Psoas muscle (tissue), 8 donors: ENCODE data around the gene SIDT2. TPM values are rescaled to one million over a fixed set of nuclear protein-coding genes. Genes with fewer than 3 reads are reported as not detected.

ENCODE experiments used
- ATAC-seq, 4 donors: fragments of 200-7000 bp; cut with Tn5 transposase; one replicate each; pipeline ENCODE4 v1.9.1; 2020; ENCODE audit warnings: moderate library complexity in 3 of 4, mild to moderate bottlenecking in 2 of 4
- DNase-seq, 2 donors: peaks; one replicate each; pipeline ENCODE4 v3.0.0-alpha.2; 2020
- H3K27ac ChIP-seq: fragments of 200-600 bp; one replicate; pipeline ENCODE4 v1.8.0; 2022
- H3K27me3 ChIP-seq, 3 donors: fragments of 200-600 bp in 1 of 3; one replicate each; pipeline versions ENCODE4 v1.6.1 to v1.8.0; 2013 to 2022; ENCODE audit warnings: low read length in 2 of 3, mild to moderate bottlenecking in 2 of 3, moderate library complexity in 1 of 3; ENCODE audit not compliant: insufficient read depth in 3 of 3
- H3K36me3 ChIP-seq, 2 donors: fragments of 200-600 bp in 1 of 2; one replicate each; pipeline versions ENCODE4 v1.6.1 to v1.8.0; 2013 to 2022; ENCODE audit warnings: low read depth in 1 of 2, mild to moderate bottlenecking in 1 of 2, moderate library complexity in 1 of 2; ENCODE audit not compliant: insufficient read depth in 1 of 2
- H3K4me1 ChIP-seq: fragments of 200-600 bp; one replicate; pipeline ENCODE4 v1.8.0; 2022
- H3K4me3 ChIP-seq: fragments of 200-600 bp; one replicate; pipeline ENCODE4 v1.8.0; 2022; ENCODE audit warnings: mild to moderate bottlenecking
- H3K9me3 ChIP-seq: fragments of 200-600 bp; one replicate; pipeline ENCODE4 v1.8.0; 2022
- WGBS, 3 donors: extraction: QIAGEN DNeasy Blood & Tissue Kit; methylation state at CpG; one replicate each; pipeline versions ENCODE4 v1.1.6 to v1.1.7; 2013; 5-methylcytosine and 5-hydroxymethylcytosine counted together
- intact Hi-C, 2 donors: fragments of 100-400 bp; cut with DNase I; formaldehyde crosslinking; loops; one replicate each; pipeline versions ENCODE4 v1.11.0 to v1.14.2; 2022
- polyA plus RNA-seq, 3 donors: library from polyadenylated mRNA; stranded (reverse); fragments of 200-250 nt; gene quantifications; one replicate each; pipeline ENCODE4 v1.2.3, GENCODE V29; 2013
- total RNA-seq, 4 donors: library from RNA; stranded (reverse); fragmentation: NEBNext Ultra II Directional in 2 of 4; extraction: Animal tissue kit (Norgen Biotek cat#: 25700) in 2 of 4; gene quantifications; one replicate each; pipeline versions ENCODE4 v1.2.1 to v1.2.4, GENCODE V29; 2021 to 2023
- TF ChIP-seq, protein P1 (sequence below): fragments of 200-600 bp; IDR thresholded peaks from one replicate; pipeline ENCODE4 v1.8.0; 2022; ENCODE audit warnings: antibody characterized with exemption
- donor health status: healthy with polysubstance abuse.
- donor health status: DM: no; HTN: no; CAD: no; lungs with moderate emphysema.
- donor health status: Bipolar disorder and iron deficiency.
- donor health status: healthy.
- donor health status: DM: yes; HTN: yes; CAD: no.
- donor health status: DM: no; HTN: no; CAD: no.
- donor health status: DM: no; HTN: no; CAD: no.
- donor health status: DM: yes; HTN: yes; CAD: no.

Gene SIDT2
- total and polyA plus RNA-seq, 7 donors: 7.1 to 22.8 (median 12.6) TPM

- H3K9me3 ChIP-seq: no peaks in the 10 kb centered on the region
- peaks cover 9 to 91% of the 10 kb centered on the region in 2 donors for H3K36me3 ChIP-seq
- H3K4me3 ChIP-seq: no peak overlapping the region
- H3K27me3 ChIP-seq: no peaks in the 10 kb centered on the region
- no peak for DNase-seq
- no peak for ATAC-seq
- intact Hi-C loops: no loop called here
- 91 to 94% (median 92%) methylated on average over 2 of the region's 2 CpGs for WGBS, 3 donors
- TF ChIP-seq, protein P1, sequence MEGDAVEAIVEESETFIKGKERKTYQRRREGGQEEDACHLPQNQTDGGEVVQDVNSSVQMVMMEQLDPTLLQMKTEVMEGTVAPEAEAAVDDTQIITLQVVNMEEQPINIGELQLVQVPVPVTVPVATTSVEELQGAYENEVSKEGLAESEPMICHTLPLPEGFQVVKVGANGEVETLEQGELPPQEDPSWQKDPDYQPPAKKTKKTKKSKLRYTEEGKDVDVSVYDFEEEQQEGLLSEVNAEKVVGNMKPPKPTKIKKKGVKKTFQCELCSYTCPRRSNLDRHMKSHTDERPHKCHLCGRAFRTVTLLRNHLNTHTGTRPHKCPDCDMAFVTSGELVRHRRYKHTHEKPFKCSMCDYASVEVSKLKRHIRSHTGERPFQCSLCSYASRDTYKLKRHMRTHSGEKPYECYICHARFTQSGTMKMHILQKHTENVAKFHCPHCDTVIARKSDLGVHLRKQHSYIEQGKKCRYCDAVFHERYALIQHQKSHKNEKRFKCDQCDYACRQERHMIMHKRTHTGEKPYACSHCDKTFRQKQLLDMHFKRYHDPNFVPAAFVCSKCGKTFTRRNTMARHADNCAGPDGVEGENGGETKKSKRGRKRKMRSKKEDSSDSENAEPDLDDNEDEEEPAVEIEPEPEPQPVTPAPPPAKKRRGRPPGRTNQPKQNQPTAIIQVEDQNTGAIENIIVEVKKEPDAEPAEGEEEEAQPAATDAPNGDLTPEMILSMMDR: no peak
- no peaks in the 10 kb centered on the region for H3K4me1 ChIP-seq
- no peak overlapping the region for H3K27ac ChIP-seq
Measured at GRCh38 chr11:117160826-117161225, 17.7 kb upstream of the SIDT2 start.

DNA sequence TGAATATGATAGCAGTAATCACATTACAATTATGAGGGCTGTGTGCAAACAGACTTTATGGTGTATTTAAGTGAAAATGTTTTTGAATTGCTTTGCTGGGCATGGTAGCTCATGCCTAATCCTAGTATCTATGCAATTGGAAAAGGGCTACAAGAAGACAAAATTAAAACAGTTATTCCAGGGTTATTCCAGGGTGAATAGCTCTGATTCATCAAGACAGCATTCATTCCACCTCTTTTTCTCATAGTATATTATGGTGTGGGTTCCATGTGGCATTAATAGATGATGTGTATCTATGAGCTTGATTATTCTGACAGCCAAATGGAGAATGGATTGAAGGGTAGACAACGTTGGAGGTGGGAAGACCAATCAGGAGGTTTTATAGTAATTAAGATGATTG is 12.1 kb upstream of the SIDT2 start:
- H3K27me3 ChIP-seq: no peaks in the 10 kb centered on the region
- peaks cover 2 to 82% of the 10 kb centered on the region in 2 donors for H3K36me3 ChIP-seq
- H3K9me3 ChIP-seq: no peaks in the 10 kb centered on the region
- DNase-seq (no peak), ATAC-seq (no peak)
- peaks cover 18% of the 10 kb centered on the region for H3K4me1 ChIP-seq
- no peak overlapping the region for H3K4me3 ChIP-seq
- 46 to 66% (median 56%) methylated on average over 1 of the region's 1 CpG for whole genome bisulfite sequencing, 3 donors
- TF ChIP-seq, protein P1: no peak
- no peak overlapping the region for H3K27ac ChIP-seq
- intact Hi-C loops: no loop called here

DNA sequence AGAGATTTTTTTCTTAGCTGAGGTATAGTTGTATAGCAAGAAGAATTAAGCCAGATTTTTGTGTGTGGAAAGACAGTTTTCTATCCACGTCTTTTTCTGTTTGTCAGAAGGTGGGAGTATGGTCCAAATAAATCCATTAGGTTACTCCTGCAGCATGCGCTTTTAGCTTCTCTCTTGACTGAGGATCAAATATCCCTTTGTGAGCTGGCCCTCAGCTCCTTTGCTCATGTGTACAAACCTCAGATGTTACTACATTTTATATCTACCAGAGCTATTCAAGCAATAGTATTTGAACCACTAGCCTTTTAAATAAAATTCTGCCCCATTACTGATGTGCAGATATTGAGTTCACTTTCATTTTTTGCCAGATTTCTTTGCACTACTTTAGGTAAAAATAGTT is 8.8 kb upstream of the SIDT2 start:
- Histone ChIP-seq H3K27me3 (no peaks in the 10 kb centered on the region), H3K4me3 (no peak overlapping the region), H3K27ac (peak overlapping the region; percentile 70), H3K9me3 (no peaks in the 10 kb centered on the region), H3K36me3 (peaks cover 0 to 50% of the 10 kb centered on the region in 2 donors), H3K4me1 (peaks cover 39% of the 10 kb centered on the region)
- DNase-seq (no peak), ATAC-seq (peak; percentile 38 to 71 (median 58))
- intact Hi-C loops: no loop called here
- TF ChIP-seq, protein P1: no peak
- 31 to 44% (median 32%) methylated on average over 2 of the region's 2 CpGs for WGBS, 3 donors

DNA sequence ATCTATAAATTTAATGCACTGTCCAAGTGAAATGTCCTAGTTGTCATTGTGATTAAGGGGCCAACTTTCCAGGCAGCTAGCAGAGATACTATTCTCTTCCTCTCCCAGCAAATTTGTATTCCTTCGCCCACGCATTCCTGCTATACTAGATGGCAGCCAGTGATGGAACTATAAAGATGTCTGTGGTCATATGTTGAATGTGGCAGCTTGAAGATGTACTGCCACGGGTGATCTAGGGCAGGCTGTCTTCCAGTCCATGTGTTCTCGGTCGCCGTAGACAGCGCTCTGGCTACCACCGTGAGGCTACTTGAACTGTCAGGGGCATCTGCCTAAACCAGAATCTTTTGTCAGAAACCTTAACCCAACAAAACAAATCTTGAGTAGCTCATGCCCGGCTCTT is 8.3 kb upstream of the SIDT2 start:
- Histone ChIP-seq H3K27me3 (no peaks in the 10 kb centered on the region), H3K27ac (peak overlapping the region; percentile 70), H3K36me3 (peaks cover 0 to 45% of the 10 kb centered on the region in 2 donors), H3K9me3 (no peaks in the 10 kb centered on the region), H3K4me3 (no peak overlapping the region), H3K4me1 (peaks cover 39% of the 10 kb centered on the region)
- 40 to 72% (median 45%) methylated on average over 9 of the region's 9 CpGs for whole genome bisulfite sequencing, 3 donors
- ATAC-seq (peak; percentile 63 to 76 (median 73)), DNase-seq (no peak)
- intact Hi-C loops: no loop called here
- TF ChIP-seq, protein P1: no peak

DNA sequence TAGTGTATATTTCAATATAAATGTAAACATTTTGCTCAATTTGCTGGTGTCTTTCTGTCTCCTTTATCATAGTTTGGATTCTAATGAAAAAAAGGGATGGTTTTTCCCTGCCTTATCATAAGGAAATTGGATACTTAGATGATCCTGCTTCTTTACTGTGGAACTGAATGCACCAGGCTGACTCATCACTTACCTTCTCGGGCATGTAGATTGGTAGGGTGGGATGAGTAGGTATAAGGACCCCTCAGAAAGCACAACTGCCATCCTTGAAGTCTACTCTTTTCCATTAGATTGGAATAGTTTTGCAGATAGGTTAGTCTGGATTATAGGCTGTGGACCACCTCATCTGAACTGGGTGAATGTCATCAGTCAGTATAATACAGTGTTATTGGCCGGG is 7.5 kb upstream of the SIDT2 start:
- no peak for DNase-seq
- peak in 2 of 4 donors; percentile 9 to 19 for ATAC-seq
- TF ChIP-seq, protein P1: no peak
- peaks cover 0 to 37% of the 10 kb centered on the region in 2 donors for H3K36me3 ChIP-seq
- H3K27ac ChIP-seq: peak overlapping the region; percentile 70
- 74 to 88% (median 75%) methylated on average over 2 of the region's 2 CpGs for WGBS, 3 donors
- peaks cover 39% of the 10 kb centered on the region for H3K4me1 ChIP-seq
- H3K27me3 ChIP-seq: no peaks in the 10 kb centered on the region
- H3K9me3 ChIP-seq: no peaks in the 10 kb centered on the region
- intact Hi-C loops: no loop called here
- no peak overlapping the region for H3K4me3 ChIP-seq
